Measurements from ENCODE around the gene NPEPPS.
"Not testable (repeated sequence)": the region's sequence is repeated elsewhere in the genome, so short reads cannot be mapped to it uniquely, and the experiment has no call there.

- not testable (repeated sequence) for TF ChIP-seq CTCF (IDR thresholded peaks at IDR 0.05 in 8 of 11, conservative IDR thresholded peaks at IDR 0.05 in 3 of 11); POLR2A (IDR thresholded peaks at IDR 0.05); POLR2AphosphoS5 (IDR thresholded peaks at IDR 0.05)
These were observed 17.6 kb upstream of the NPEPPS start for GRCh38 chr17:47513301-47513700.
